NCI-H748 treated with DMSO at 0.1 percent for 48 hours (cell line): ENCODE measurements around the gene ABCB11.

Source experiments
- DNase-seq: peaks from one replicate; lab custom pipeline; 2025; lab: John Stamatoyannopoulos, UW

Gene ABCB11

DNA sequence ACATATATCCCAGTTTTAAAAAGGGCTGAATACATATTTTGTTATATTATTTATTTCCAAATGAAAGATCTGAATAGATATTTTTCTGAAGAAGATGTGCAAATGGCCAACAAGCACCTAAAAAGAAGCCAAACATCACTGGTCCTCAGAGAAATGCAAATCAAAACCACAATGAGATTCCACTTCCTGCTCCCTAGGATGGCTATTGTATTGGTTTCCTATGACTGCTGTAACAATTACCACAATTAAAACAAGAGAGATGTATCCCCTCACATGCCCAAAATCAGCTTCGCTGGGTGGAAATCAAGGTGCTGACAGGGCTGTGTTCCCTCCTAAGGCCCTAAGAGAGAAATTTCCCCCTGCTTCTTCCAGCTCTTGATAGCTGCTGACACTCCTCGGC is 23.2 kb downstream of the ABCB11 start:
- no peak for DNase-seq

DNA sequence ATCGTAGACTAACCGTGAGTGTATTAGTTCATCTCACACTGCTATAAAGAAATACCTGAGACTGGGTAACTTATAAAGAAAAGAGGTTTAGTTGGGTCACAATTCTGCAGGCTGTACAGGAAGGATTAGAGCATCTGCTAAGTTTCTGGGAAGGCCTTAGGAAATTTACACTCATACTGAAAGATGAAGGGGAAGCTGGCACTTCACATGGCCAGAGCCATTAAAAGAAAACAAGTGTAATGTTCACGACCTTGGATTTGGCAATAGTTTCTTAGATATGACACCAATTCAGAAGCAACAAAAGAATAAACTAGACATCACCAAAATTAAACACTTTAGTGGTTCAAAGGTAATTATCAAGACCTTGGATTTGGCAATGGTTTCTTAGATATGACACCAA is 23.8 kb downstream of the ABCB11 start:
- no peak for DNase-seq

- no peak for DNase-seq
Observed at GRCh38 chr2:169006665-169007064, 24.5 kb downstream of the ABCB11 start.

DNA sequence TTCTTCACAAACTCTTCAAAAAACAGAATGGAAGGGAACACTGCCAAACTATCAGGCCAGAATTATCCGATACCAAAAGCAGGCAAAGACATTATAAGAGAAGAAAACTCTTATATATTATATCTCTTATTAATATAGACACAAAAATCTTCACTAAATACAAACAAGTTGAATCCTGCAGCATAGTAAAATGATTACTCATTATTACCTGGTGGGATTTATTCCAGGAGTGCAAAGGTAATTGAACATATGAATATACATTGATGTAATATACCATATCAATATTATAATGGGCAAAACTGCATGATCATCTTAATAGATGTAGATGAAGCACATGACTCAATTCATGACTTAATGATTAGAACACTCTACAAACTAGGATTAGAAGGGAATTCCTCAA is 25.1 kb downstream of the ABCB11 start:
- no peak for DNase-seq

DNA sequence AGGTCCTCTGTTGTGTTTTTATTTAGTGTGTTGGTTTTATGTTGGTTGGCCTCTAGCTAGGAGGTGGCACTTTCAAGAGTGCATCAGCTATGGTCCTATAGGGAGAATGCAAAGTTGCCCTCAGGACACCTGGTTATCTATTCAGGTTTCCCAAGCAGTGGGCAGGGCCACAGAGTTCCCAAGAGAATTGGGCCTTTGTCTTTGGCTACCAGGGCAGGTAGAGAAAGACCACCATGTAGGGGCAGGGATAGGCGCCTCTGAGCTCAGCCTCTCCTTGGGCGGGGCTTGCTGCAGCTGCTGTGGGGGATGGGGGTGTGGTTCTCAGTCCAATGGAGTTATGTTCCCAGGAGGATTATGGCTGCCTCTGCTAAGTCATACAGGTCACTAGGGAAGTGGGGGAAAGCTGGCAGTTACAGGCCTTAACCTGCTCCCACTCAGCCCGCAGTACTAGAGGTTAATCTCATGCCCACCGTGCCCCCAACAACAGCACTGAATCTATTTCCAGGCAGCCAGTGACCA is 26.0 kb downstream of the ABCB11 start:
- no peak for DNase-seq

GRCh38 chr2:169002161-169002738 is 28.9 kb downstream of the ABCB11 start:
- DNase-seq: no peak

DNA sequence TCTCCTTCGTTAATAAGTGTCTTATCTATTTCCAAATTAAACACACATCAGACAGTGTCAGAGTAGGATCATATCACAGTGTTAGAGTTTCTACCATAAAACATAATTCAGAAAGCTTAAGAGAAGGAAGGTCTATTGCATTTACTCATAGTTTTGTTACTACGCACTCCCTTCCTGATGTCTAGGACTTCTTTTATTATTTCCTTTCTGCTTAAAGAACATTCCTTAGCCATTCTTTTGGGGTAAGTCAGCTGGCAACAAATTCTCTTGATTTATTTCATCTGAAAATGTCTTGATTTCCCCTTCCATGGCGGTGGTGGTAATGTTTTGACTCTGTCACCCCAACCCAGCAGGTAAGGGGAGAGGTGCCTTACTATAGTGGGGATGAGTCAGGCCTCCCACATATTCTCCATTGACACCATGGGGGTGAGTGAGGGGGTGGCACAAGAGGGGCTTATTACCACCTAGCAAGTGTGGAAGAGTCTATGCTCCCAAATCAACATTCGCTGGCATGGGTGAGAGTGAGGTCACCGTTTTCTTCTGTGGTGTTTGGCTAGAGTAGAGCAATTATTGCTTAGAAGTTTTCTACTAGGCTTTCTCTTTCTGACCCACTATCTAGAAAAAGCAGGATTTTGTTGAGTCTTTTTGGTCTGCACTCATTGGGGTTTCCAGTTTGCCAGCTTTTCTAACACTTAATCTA is 29.9 kb downstream of the ABCB11 start:
- DNase-seq: no peak

DNA sequence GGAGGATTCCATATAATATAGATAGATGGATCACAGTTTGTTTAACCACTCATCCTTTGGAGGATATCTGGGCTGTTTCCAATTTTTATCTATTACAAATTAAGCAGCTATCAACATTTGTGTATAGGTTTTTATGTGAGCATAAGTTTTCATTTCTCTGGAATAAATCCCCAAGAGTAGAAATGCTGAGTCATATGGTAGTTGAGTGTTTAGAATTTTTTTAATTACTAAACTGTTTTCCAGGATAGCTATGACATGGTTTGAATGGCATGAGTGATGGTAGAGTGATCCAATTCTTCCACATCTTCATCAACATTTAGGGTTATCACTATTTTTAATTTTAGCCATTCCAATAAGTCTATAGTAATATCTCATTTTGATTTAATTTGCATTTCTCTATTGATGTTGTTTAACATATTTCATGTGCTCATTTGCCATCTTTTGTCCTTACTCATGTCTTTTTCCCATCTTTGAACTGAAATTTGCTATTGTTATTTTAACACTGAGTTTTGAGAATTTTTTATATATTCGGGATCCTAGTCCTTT is 31.4 kb downstream of the ABCB11 start:
- DNase-seq: no peak

DNA sequence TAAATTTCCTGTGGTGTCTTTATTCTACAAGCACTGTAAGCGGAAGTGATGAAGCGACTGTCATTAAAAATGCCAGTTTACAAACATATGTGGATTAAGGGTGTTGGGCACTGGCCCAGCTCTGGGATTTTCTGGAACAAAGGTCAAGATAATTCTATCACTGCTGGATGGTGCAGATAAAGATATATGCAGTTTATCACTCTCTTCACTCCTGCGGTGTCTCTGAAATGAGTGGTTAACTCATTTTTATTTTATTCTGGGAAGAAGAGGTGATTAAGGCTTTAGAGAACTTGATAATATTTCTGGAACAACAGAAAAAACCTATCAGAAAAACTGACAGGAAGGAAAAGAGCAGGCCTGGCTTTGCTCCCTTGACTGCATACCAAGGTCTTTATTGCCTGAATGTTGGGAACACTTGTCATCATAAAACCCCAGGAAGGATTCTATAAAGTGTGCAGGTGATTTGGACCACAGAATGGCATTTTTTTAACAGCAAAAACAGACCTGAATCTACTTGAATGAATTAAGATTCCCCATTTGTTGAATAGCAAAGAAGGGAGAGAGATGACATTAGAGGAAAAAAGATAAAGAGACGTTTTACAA is 32.4 kb downstream of the ABCB11 start:
- DNase-seq: no peak

DNA sequence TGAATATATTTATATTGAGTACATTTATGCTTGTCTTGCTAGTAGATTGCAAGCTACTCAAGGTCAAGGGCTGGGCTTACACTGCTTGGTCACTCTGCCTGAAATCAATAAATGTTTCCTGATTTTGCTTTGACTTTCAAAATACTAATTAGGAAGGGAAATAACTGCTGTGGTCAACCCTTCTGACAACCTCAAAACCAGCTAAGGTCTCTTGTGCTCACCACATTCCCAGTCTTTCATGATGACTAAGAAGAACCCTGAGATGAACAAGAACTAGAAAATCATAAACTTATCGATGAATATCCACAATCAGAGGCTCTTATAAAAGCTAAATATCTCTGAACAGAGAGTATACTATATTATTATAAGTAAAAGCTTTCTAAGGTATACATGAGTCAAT is 33.3 kb downstream of the ABCB11 start:
- no peak for DNase-seq

- DNase-seq: no peak
Observed at GRCh38 chr2:168997118-168997521, 34.0 kb downstream of the ABCB11 start.

DNA sequence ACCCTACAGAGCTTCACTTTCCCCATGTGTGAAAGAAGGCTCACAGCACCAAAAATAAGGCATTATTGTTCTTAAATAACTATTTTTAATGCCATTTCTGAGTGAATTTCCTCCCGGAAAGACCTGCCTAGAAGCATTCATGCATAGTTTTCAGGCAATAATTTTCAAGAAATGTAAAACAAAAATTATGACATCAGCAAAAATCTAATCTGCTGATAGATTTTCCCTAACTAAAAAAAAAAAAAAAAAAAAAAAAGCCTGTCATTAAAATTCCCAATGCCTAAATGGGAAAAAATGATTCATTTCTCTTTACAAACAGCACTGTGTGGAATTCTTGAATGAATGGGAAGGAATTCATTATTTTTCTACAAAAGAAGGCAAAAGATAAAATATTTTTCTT is 35.4 kb downstream of the ABCB11 start:
- no peak for DNase-seq

GRCh38 chr2:168993538-168993937 is 37.6 kb downstream of the ABCB11 start:
- no peak for DNase-seq

DNA sequence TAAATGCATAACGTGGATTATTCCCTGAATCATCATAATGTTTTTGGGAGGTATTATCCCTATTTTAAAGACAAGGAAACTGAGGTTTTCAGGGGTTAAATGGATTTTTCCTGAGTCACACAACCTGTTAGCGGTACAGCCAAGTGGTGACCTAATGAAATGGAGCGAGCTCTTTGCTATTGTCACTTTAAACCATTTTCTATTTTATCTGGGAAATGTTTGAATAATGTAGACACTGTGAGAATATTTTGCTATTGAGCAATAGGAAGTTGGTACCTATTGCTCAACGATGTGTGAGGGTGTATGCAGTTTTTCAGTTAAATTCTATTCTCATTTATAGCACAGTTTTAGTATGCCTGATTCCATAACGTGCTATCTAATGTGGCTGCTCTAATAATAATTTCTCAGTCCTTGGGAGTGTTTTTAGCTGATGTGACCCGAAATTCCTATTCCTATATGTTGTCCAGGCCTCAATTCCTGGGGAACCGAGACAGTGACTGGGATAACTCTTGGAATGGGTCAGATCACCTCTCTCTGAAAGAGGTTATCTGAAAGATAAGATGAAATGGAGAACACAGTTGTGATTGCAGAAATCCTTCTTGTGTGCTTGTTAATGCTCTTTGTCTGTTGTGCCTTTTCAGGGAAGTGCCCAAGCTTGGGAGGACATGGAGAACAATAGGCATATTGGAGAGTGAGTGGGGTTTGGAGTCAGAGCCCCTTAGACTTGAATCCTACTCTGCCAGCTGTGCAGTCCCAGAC is 38.4 kb downstream of the ABCB11 start:
- no peak for DNase-seq

- DNase-seq: no peak
Observed at GRCh38 chr2:168992026-168992425, 39.1 kb downstream of the ABCB11 start.

GRCh38 chr2:168988755-168989154 is 42.4 kb downstream of the ABCB11 start:
- no peak for DNase-seq

DNA sequence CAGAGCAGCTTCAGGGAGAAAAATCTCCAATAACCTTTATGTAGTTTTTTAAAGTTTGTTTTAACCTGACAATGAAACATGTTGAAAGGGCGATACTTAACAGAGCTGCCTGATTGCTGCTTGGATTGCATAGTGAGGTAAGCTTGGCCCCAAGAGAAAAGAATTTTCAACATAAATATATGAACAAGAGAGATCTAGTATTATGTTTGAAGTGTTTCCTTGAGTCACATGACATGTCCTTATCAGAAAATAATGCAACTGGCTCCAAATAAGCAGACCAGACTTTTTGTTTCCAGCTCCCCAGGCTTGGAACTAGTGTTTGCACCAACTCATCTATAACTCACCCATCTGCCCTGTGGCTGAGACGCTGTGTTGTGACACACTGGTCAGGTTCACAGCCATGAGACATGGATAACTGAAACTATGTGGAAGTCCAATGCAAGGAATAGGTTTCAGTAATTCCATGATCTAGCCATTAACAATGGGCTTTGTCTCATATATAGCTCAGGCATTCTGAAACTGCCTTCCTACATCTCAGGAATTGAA is 44.7 kb downstream of the ABCB11 start:
- no peak for DNase-seq

DNA sequence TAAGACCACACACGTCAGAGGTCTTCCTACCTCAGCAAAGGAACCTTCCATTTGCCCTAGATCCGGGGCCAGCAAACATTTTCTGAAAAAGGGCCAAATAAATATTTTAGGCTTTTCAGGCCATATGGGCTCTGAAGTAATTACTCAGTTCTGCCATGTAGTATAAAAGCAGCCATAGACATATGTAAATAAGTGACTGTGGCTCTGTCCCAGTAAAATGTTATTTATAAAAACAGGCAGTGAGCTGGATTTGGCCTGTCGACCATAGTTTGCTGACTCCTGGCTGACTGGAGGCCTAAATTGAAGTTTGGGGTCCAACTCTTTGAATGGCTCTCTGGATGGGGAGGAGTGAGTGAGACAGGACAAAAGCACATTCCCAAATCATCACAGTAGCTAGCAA is 49.5 kb downstream of the ABCB11 start:
- DNase-seq: no peak

DNA sequence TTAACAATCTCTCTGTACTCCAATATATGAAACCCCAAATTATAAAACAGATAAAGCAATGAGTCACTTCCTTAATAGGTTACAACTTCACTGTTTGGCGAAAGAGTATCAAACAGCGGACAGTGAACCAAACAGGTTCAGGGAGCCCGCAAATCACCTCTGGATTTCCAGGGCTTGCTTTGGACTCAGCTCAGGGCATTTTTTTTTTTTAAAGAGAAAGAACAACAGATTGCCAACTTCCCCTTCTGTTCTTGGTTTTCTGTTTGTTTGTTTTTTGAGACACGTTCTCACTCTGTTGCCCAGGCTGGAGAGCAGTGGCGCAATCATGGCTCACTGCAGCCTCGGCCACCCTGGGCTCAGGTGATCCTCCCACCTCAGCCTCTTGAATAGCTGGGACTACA is 52.7 kb downstream of the ABCB11 start:
- no peak for DNase-seq

DNA sequence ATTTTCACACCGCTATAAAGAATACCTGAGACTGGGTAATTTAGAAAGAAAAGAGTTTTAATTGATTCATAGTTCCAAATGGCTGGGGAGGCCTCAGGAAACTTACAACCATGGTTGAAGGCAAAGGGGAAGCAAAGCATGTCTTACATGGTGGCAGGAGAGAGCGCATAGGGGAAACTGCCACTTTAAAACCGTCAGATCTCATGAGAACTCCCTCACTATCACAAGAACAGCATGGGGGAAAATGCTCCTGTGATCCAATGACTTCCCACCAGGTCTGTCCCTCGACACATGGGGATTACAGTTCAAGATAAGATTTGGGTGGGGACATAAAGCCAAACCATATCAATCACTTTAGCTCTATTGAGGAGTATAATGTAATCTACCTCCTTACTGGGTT is 53.5 kb downstream of the ABCB11 start:
- no peak for DNase-seq

DNA sequence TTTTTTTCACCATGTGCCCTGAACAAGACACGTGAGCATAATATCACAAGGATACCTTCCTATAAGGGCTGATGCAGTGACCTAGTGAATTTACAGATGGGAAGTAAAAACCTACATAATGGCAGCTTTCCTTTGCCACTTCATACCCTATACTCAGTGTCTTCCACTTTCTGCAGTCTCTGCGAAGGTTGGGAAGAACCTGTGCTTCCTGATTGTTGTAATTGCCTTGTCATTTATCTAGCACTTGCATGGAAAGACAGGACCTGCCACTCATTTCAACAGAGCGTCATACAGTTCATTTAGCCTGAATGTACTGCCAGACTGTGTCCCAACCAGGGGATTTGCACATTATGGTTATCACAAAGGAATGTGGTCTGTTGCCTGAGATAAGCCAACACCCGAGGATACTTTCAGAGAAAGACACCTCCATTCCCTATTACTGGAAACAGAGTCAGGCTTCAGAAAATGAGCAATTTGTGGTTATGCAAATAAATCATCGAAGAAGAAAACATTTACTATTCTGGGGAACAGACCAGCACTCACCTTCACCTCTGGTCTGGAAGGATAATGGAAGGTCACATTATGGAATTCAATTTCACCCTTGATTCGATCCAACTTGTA is 55.0 kb downstream of the ABCB11 start:
- peak; percentile 24 for DNase-seq

- DNase-seq: peak; percentile 5
Observed at GRCh38 chr2:168974428-168974827, 56.7 kb downstream of the ABCB11 start.
